HG03060 (cell line): ENCODE data around the gene VGF.
"Not testable (repeated sequence)": the region's sequence is repeated elsewhere in the genome, so short reads cannot be mapped to it uniquely, and the experiment has no call there.

Experiments
- ATAC-seq: cut with Tn5 transposase; IDR thresholded peaks from one replicate; pipeline ENCODE4 v1.9.1; 2021; ENCODE audit warnings: low read depth, moderate number of reproducible peaks; ENCODE audit not compliant: unreplicated experiment

Gene VGF

GRCh38 chr7:101122933-101123702, 42.3 kb downstream of the VGF start:
- ATAC-seq = no peak

DNA sequence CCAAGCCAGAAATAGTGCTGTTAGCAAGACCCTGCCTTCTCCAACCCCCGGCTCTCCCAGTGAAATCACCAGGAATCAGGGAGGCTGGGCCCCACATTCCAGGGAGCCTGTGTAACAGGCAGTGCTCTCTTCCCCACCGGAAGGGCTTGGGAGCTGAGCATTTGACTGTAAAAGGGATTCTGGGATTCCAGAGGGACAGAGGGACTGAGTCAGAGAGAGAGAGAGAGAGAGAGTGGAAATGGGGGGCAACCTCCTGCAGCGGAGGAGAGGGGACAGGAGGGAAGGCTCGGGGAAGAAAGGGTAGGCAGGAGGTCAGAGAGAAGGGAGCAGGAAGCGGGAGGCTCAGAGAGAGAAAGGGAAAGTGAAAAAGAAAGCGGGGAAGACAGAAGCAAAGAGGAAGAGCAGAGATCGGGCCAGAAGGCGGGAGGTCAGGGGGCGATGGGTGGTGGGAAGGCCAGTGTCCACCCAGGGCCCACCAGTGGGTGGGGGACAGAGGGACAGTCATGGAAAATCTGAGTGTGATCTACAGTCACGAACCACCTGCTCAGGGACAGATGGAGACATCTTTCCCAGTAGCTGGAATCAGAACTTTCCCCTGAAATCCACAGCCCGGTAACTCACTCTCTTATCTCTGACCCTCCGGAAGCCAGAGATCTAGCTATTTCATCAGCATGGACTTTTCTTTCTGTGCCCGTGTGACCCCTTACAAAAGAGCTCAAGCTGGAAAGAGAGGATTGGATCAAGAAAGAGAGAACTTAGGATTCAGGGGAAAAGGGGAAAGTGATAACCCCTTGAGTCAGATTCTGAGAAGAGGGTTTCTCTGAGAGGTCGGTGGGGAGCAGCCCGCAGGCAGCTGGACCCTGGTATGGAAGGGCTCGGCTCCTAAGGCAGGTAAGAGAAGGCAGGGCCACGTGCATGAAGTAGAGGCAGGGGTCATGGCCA, 43.1 kb downstream of the VGF start:
- no peak for ATAC-seq

- not testable (repeated sequence) for ATAC-seq
Observed at GRCh38 chr7:101121631-101121990, 43.8 kb downstream of the VGF start.

DNA sequence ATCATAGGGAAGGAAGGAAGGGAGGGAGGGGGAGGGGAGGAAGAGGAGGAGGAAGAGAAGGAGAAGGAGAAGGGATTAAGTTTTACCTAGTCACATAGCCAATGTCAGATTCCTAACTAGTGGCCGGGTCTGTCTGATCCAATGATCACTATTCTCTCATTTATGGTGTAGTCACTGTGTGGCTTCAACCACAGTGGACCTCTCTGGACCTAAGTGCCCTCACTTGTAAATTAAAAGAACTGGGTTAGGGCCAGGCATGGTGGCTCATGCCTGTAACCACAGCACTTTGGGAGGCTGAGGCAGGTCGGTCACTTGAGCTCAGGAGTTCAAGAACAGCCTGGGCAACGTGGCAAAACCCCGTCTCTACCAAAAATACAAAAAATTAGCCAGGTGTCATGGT, 45.1 kb downstream of the VGF start:
- no peak for ATAC-seq

DNA sequence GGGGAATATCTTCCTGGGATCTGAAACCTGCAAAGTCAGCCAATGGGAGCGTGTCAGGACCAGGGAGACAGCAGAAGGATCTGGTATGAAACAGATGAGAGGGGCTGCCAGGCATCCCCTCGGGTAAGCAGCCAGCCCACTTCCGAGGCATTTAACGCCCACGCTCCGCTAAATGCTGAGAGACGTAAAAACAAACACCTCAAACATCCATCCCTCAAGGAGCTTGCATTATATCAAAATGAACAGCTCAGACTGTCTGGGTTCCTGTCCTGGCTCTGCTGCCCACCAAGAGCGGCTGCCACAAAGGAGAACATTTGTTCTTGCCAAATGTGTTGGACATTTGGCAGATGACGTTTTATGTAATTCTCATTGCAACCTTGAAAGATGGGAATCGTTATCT, 45.5 kb downstream of the VGF start:
- ATAC-seq = no peak

DNA sequence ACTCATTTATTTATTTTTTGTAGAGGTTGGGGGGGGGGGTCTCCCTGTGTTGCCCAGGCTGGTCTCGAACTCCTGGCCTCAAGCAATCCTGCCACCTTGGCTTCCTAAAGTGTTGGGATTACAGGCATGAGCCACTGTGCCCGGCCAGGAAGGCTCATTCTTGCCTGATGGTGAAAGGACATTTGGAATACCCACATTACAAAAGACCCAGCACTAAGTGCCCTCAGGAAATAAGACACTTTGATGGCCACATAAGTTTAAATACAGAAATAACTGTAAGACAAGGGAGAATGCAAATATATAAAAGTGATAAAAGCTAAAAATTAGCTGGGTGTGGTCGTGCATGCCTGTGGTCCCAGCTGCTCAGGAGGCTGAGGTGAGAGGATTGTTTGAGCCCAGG, 46.5 kb downstream of the VGF start:
- no peak for ATAC-seq

DNA sequence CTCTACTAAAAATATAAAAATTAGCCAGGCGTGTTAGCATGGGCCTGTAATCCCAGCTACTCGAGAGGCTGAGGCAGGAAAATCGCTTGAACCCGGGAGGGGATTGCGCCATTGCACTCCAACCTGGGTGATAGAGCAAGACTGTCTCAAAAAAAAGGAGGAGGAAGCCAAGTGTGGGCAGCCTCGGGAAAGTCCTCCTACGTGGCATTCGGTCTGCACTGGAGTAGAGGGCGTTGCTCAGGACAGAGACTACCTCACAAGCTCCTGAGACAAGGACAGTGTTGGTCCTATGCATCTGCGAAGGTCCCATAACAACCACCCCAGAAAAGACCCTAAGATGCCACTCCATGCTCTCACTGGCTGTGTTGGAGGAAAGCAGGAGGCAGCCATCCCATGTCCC, 48.5 kb downstream of the VGF start:
- ATAC-seq = no peak

- no peak for ATAC-seq
Observed at GRCh38 chr7:101115215-101115614, 50.2 kb downstream of the VGF start.

DNA sequence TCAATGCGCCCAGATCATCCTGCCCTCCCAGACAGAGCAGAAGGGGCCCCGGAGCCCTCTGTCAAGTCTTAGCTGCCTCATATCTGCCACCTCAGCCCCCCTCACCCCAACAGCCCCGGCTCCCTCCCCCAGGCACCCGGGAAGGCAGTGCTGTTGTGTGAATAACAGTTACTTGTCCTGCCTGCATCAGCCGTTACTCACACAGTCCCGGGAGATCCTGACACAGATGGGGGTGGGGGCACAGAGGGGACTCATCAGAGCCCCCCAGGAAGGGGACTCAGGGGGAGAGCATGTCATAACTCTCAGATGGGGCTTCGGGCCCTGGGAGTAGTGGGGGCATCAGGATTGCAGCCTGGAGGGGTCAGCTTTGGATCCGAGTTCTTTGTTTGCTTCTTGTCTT, 50.9 kb downstream of the VGF start:
- ATAC-seq = no peak

DNA sequence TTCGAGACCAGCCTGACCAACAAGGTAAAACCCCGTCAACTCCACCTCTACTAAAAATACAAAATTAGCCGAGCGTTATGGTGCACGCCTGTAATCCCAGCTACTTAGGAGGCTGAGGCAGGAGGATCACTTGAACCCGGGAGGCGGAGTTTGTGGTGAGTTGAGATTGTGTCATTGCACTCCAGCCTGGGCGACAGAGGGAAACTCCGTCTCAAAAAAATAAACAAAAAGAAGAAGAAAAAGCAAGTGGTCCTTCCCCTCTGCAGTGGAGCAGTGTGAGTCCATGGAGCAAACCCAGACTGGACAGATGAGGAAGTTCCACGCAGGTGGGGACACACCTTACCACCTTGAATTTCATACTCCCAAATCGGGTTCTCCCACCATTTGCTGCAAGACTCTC, 51.5 kb downstream of the VGF start:
- no peak for ATAC-seq

GRCh38 chr7:101113140-101113539, 52.2 kb downstream of the VGF start:
- not testable (repeated sequence) for ATAC-seq
